SK-N-MC (cell line): ENCODE results near the gene PLAU.

Experiments used
- FOXP2 ChIP-seq: optimal IDR thresholded peaks from 2 replicates; pipeline ENCODE3; 2011; ENCODE audit warnings: mild to moderate bottlenecking, moderate library complexity; ENCODE audit not compliant: insufficient read depth; ENCODE audit errors: extremely low read length, control extremely low read depth
- POLR2AphosphoS5 ChIP-seq: IDR thresholded peaks from 2 replicates; pipeline ENCODE4 v1.6.1; 2012; ENCODE audit warnings: mild to moderate bottlenecking, low read depth, low read length, borderline replicate concordance

GRCh38 chr10:73935895-73936294 is 25.0 kb downstream of the PLAU start:
- TF ChIP-seq POLR2AphosphoS5 (no peak), FOXP2 (no peak)
